ENCODE measurements around the gene MLYCD. TPM values are rescaled to one million over a fixed set of nuclear protein-coding genes. Genes with fewer than 3 reads are reported as not detected.

The MLYCD gene
- total RNA-seq, 1 donor from 2014 or later: 4.7 TPM

- DNase-seq (ENCODE audit: extremely low read depth, low read depth, low spot score): no peak
Measured at GRCh38 chr16:83953796-83954576, 55.1 kb downstream of the MLYCD start.

GRCh38 chr16:83954577-83955016, 55.7 kb downstream of the MLYCD start:
- DNase-seq (ENCODE audit: extremely low read depth, low read depth, low spot score): no peak

- no peak for DNase-seq (ENCODE audit: extremely low read depth, low read depth, low spot score)
Measured at GRCh38 chr16:83955218-83956130, 56.6 kb downstream of the MLYCD start.

- no peak for DNase-seq (ENCODE audit: extremely low read depth, low read depth, low spot score)
Measured at GRCh38 chr16:83956336-83957289, 57.7 kb downstream of the MLYCD start.

GRCh38 chr16:83957296-83957855, 58.5 kb downstream of the MLYCD start:
- no peak for DNase-seq (ENCODE audit: extremely low read depth, low read depth, low spot score)

DNA sequence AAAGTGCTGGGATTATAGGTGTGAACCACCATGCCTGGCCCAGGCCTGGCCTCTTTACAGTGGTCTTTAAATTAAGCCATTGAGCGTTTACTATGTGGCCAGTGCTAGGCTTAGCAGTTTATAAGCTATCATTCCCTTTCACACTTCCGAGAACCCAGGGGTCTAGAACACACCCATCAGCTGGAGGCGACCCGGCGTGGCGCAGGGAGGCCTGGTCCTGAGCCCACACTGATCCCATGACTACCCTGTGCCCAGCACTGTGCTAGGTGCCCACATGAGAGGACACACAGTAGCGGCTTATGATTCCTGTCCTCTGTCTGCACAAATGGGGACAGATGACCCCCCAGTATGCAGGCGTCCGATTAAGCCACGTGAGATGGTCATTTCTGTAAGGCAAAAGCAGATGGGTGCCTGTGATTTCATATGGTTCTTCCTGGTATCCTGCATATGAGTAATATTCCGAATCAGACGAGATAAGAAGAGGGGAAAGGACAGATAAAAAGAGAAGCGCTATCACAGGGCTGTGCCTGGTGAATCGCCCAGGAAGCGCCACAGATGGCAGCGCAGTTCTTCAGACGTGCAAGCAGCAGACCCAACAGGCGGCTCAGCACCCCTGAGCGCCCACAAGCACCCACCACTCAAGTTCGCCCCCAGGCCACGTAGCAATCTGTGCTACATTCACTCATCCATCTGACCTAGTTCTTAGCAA, 59.4 kb downstream of the MLYCD start:
- DNase-seq (ENCODE audit: extremely low read depth, low read depth, low spot score): no peak

- no peak for DNase-seq (ENCODE audit: extremely low read depth, low read depth, low spot score)
Measured at GRCh38 chr16:83958846-83959565, 60.1 kb downstream of the MLYCD start.

GRCh38 chr16:83959656-83960434, 60.9 kb downstream of the MLYCD start:
- DNase-seq (ENCODE audit: extremely low read depth, low read depth, low spot score): no peak

GRCh38 chr16:83960521-83961249, 61.8 kb downstream of the MLYCD start:
- no peak for DNase-seq (ENCODE audit: extremely low read depth, low read depth, low spot score)

DNA sequence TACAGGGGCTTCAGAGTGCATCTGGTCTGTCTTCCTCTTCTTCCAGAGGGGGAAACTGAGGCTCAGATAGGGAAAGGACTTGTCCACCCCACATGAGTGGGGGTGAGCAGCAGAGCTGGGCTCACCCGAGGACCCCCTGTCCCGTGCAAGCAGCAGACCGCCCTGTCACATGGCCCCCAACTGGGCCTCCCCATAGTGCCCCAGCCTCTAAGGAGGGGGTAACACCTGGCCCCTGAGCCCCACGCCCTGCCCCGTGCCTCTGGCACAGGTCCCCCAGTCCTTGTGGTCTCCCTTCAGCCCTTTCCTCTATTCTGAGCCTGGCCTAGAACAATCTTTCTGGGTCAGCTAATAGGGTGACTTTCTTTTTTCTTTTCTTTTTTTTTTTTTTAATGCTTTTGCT, 62.7 kb downstream of the MLYCD start:
- no peak for DNase-seq (ENCODE audit: extremely low read depth, low read depth, low spot score)

DNA sequence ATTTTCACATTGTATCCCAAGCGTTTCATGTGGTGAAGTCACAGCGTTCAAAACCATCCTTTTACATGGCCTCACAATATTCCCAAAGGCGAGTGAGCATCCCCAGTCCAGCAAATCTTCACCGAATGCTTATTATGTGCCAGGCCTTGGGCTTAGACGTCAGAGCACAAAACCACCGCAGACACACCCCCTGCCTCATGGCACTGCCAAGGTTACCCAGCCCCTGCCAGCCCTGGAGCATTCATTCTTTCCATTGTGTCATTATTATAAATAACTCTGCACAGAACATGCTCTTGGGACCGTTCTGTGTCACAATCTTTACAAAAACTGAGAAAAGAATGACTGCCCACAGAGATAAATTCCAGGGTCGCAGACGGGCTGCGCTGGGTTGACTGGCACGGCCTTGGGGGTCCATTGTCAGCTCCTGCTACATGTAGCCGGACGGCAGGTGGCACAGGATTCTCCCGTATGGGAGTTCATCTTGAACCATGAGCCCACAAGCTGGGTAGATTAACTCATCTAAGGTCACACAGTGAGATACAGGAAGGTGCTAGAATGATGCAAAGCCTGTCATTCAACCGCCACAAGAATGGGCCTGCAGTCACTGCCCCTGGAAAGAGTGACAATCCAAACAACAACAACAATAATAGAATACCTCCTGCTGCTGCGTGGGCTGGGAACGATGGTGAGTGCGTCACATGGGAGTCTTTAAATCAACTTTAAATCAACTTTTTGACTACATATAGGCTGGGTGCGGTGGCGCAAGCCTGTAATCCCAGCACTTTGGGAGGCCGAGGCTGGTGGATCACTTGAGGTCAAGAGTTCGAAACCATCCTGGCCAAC, 64.6 kb downstream of the MLYCD start:
- no peak for DNase-seq (ENCODE audit: extremely low read depth, low read depth, low spot score)

GRCh38 chr16:83964684-83965443, 65.9 kb downstream of the MLYCD start:
- no peak for DNase-seq (ENCODE audit: extremely low read depth, low read depth, low spot score)

- no peak for DNase-seq (ENCODE audit: extremely low read depth, low read depth, low spot score)
Measured at GRCh38 chr16:83965444-83966152, 66.7 kb downstream of the MLYCD start.

- no peak for DNase-seq (ENCODE audit: extremely low read depth, low read depth, low spot score)
Measured at GRCh38 chr16:83966153-83966696, 67.3 kb downstream of the MLYCD start.

DNA sequence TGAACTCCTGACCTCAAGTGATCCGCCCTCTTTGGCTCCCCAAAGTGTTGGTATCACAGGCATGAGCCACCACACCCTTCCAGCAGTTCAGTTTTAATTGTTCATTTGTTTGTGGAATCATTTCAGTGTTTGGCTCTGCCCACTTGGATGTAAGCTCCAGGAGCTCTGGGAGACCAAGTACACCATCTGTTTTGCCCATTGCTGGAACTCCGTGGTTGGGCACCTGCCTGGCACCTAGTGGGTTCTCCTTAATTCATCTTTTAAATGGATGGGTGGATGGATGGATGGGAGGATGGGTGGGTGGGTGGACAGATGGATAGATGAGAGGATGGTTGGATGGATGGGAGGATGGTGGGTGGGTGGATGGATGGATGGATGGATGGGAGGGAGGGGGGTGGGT, 68.2 kb downstream of the MLYCD start:
- DNase-seq (ENCODE audit: extremely low read depth, low read depth, low spot score): no peak
